NCI-H526 treated with DMSO at 0.1 percent for 48 hours (cell line): ENCODE data around the gene ADAM12.
"Not testable (repeated sequence)": the region's sequence is repeated elsewhere in the genome, so short reads cannot be mapped to it uniquely, and the experiment has no call there.

Experiments used
- DNase-seq: peaks from one replicate; lab custom pipeline; 2025; lab: John Stamatoyannopoulos, UW

ADAM12 gene

DNA sequence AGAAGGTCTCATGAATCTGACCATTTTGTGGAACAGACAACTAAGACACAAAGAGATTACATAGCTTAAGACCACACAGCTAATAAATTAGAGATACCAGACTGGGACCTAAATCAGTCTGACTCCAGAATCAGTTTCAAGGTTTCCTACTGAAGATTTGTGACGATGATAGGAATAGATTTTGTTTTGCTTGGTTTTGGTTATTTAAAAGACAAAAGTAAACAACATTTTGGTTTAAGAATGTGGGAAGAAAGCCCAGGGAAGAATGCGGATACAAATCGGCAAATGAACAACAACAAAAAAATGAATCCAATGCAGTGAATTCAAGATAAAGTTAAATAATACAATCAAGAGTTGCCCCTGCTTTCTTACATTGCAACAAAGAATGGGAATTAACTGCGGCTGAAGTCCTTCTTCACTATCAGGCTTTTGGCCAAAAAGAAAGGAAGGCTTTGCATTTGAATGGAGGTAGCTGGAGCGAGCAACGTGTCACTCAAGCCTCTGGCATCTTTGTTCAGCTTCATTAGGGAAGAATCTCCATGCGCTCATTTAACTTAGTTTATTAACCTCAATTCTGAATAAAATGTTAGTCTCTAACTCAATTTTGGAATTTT, 210.8 kb downstream of the ADAM12 start:
- no peak for DNase-seq

DNA sequence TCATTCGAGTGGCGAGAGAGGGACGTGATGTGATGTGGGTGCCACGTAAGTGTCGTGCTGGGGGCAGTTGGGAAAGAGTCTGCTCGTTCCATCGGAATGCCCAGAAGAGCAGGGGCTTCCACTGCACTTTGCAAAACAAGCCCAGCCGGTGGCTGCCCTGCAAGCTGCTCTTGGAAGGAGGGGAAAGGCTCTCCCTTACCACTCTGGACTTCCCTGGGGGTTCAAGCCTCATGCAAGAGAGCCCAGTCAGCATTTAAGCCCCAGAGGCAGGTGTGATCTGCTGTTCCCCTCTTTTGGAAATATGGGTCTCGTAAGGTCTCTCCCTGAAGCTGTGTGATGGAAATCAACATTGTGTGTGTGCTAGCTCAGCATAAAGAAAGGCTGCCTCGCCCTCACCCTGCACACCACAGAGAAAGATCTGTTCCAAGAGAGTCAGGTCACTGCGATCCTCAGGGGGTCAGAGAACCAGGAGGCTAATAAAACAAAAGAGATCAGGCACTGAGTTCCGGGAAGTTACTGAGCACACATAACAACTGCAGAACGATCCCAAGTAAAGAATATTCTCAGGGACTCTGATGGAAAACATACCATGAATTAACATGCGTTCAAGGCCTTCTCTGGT, 212.5 kb downstream of the ADAM12 start:
- DNase-seq, result no peak

DNA sequence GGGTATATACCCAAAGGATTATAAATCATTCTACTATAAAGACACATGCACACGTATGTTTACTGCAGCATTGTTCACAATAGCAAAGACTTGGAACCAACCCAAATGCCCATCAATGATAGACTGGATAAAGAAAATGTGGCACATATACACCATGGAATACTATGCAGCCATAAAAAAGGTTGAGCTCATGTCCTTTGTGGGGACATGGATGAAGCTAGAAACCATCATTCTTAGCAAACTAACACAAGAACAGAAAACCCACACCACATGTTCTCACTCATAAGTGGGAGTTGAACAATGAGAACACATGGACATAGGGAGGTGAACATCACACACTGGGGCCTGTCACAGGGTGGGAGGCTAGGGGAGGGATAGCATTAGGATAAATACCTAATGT, 215.5 kb downstream of the ADAM12 start:
- DNase-seq, result not testable (repeated sequence)

DNA sequence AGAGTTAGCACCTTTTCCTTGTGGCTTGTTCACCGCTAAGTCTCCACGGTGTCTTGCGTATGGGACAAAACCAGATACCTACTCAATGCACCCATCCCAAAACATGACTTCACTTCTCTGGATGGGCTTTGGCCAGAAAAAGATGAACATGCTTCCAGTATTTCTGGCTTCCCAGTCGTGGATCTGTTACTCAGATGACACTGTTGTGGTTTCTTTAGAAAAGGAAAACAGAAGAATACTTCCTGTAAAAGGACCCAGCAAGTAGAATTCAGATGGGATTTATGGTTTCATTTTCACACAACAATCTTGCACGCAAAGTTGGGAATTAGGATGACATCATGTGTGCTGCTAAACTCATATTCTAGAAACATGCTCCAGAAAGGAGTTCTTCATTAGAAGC, 216.7 kb downstream of the ADAM12 start:
- no peak for DNase-seq

DNA sequence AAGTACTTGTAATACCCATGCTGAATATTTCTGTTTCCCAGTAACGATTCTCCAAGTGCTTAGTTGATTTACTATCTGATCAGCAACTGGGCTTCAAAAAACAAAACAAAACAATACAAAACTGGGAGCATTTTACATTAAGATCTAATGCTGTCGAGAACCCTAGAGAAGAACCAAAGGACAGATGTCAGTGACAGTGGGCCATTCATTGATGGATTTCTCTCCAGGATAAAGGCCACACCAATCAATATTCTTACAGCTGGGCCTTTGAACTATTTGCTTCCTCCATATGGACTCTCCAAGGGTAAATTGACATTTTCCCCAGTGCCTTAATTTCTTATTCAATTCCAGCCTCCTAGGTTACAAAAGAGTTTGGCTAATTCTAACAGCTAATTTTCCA, 217.5 kb downstream of the ADAM12 start:
- DNase-seq, result no peak

DNA sequence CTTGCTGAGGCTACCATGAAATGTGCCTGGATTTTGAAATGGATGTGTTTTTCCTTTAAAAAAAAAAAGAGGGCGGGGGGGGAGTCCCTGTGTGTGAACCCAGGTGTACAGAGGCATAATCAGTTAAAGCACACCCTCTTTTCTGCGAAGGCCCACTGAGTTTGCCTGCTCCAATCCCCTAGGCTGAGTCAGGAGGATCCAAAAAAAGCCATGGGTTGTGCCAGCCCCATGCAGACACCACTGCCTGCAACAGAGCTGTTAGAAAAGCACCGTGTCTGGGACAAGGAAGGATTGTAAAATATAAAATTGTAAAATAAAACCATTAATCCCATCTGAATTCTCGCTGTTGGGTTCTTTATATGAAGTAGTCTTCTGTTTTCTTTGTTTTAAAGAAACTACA, 217.9 kb downstream of the ADAM12 start:
- DNase-seq, result no peak

DNA sequence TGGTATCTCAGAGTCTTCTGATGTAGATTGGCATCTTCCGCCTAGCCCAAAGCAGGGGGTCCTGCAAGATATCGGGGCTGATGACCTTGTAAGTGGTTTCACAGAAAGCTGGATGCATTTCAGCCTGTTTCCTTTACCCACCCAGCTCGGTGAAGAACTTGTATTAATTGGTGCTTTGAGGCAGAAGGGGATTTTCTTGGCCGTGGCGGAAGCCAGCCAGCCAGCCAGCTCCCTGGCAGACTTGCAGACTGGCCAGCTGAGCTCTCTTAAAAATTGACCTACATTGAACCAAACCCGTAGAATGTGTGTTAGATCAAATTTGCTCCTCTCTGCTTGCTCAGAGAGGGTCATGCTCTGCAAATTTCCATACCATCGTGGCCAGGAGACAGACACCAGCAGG, 218.4 kb downstream of the ADAM12 start:
- no peak for DNase-seq

DNA sequence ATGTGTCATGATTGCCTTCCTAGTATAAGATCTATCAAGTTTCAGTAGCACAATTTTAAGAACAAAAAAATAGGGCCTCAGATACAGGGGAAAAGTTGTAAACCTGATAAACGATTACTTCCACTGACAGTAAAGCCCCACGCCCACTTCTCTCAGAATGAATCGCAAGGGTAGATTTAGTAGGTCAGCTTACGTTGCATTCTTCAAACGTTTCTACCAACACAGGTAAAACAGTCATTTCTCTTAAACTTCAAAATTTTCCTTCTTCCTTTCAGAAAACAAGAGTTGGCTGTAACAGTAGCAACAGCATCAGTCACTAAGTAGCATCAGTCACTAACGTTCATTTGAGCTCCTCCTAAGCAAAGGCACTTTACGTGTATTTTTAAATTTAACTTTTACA, 221.5 kb downstream of the ADAM12 start:
- DNase-seq, result no peak

DNA sequence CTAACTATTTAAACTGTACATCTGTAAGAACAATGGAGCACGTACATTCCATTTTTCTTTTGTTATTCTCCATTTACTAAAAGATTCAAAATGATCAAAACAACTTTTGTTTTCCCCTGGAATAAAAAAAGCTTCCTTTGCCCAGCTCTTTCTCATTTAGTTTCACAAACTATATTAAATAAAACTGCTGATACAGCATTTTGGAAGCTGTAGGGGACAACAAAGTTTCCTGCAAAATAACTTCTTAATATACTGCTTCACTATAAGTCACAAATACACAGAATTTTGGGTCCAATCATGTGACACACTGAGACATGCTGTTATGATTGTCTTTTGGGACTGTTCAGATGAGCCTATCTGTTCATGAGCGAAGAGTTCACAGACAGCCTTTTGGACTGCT, 222.4 kb downstream of the ADAM12 start:
- DNase-seq, result no peak

DNA sequence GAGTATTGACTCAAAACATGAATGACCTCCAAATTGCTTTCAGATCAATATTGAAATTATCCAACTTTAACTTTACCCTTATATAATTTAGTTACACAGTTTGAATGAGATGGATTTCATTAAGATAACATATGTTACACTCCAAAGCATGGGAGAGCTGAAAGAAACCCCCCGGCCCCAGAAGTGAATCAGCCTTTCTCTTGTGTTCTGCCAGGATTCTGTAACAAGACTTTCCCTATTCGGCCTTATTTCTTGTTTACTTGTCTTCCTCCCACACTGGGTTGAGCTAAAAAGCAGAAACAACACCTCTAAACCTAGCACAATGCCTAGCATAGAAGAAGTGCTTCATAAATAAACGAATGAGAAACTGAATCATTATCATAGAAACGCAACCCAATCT, 224.8 kb downstream of the ADAM12 start:
- no peak for DNase-seq

DNA sequence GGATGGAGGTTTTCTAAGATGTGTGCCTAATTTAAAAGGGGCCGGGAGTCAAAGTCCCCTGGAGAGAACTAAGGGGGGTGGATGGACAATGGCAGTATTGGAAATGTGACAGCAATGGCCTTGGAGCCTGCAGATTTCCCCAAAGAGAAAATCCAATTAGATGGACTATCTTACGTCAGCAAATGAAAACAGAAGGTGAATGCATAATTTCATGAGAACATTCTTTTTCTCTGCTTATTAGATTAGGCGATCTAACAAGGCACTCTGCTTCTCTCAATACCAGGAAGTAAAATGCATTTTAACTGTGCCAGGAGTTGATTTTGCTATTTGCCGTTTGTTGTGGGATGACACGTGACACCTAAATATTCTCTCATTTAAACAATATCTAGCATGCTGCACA, 226.6 kb downstream of the ADAM12 start:
- DNase-seq, result no peak

DNA sequence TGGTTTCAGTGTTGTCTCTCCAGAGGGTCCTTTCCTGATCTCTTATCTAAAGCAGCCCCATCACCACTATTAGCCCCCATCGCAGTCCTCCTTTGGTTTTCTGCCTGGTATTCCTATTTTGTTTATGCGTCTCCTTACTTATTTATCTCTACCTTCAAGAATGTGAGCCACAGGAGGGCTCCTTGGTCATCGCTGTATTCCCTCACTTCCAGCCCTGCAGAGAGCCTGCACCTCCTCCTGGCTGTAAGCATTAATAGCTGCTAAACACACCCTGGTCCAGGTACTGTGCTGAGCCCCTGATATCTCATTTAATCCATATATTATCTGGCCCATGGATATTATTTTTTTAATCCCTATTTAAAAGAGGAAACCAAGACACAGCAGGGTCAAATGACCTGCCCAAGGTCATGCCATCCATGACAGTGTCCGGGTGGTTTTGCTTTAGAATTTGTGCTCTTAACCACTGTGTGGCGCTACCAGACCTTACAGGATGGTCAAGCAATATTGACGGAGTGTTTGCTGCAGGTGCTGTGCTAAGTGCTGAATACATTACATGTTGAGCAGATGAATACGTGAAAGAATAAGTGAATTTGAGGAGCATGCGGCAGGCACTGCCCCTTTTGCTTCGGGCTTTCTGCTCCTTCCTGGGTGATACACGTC, 227.2 kb downstream of the ADAM12 start:
- no peak for DNase-seq

DNA sequence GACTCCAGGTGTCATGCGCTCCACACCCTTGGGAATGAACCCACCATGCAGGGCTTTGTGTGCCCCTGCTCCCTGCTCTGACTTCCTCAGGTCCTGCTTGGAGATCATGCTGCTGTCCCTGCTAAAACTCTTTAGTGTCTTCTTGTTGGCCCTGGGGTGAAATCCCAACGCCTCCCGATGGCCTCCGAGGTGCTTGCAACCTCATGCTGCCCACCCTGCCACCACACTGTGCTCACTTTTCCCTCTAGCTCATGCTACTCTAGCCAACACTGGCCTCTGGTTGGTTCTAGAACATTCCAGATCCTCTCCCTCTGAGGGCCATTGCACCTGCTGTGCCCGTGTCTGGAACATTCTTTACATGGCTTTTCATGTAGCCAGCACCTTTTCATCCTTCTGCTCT, 227.7 kb downstream of the ADAM12 start:
- DNase-seq, result no peak

DNA sequence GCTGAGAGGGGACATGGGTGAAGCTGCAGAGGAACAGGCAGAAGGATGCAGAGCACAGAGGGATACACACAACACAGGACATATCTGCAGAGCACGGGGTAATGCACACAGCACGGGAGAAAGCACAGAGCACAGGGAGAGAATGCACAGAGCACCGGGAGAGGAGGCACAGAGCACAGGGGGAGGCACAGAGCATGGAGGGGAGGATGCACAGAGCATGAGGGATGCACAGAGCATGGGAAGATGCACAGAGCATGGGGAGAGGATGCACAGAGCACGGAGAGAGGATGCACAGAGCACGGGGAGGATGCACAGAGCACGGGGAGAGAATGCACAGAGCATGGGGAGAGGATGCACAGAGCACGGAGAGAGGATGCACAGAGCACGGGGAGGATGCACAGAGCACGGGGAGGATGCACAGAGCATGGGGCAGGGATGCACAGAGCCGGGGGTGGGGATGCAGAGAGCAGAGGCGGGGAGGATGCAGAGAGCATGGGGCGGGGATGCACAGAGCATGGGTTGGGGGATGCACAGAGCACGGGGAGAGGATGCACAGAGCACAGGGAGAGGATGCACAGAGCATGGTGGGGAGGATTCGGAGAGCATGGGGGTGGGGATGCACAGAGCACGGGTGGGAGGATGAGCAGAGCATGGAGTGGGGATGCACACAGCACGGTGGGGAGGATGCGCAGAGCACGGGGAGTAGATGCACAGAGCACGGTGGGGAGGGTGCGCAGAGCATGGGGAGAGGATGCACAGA, 230.0 kb downstream of the ADAM12 start:
- no peak for DNase-seq

DNA sequence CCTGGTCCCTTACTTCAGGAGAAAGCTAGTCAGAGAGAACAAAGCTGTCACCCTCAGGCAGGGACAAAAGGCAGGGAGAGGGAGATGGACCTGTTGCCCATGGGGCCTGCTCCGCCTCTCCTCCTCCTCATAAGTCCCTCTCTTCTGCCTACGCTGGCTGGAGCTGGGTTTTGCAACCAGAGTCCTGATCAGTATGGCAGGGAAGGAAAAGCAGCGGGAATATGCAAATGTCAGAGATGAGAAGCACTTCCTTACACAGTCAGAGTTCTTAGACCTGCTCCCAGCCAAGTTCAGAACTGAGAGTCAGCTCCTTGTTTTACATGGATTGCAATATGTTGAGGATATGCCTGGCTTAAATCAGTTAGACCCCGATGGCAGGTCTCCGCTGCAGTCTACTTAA, 231.1 kb downstream of the ADAM12 start:
- DNase-seq, result no peak

DNA sequence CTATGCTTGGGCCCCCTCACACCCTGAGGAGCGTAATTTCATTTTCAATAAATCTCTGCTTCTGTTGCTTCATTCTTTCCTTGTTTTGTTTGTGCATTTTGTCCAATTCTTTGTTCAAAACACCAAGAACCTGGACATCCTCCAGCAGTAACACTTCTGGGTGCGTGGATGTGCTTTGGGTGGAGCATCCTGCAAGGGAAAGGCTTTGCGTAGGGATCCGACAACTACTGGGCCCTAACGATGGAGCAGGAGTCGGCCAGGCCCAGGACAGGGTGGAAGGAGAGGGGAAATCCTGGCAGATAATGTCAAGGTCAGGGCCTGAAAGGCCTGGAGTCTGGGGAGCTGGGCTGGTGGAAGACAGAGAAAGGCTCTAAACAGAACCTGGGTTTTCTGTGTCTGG, 231.8 kb downstream of the ADAM12 start:
- DNase-seq, result no peak

DNA sequence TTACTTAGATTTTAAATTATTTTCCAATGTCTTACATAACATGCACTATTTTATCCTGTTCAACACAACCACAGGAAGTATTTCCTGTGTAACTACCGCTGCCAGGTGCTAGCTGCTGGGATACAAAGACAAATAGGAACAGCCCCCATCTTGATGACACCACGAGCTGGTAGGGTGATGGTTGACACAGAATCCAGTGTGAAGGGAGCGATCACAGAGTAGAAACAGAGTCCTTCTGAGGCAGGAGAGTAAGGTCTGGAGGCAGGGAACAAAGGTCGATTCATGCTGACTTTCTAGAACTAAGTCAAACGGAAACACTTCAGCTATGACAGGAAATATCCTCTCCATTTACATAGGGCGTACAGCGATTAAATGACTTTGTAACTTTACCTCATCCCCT, 232.3 kb downstream of the ADAM12 start:
- DNase-seq, result no peak

DNA sequence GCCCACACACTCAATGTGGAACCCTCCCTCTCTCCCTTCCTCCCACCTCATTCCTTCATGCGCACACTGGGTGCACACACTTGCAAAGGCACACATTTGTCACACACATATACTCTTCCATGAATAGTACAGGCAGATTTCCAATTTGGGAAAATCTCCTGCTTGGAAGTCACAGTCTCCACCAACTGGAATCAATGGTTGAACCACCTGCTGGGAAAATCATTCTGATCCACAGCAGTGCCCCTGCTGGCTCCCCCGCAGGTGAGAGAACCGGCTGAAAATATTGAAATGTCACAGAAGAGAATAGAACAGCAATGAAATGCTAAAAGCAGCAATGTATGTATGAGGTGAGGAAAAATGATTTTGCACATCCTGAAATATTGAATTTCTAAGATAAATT, 232.7 kb downstream of the ADAM12 start:
- DNase-seq, result no peak

DNA sequence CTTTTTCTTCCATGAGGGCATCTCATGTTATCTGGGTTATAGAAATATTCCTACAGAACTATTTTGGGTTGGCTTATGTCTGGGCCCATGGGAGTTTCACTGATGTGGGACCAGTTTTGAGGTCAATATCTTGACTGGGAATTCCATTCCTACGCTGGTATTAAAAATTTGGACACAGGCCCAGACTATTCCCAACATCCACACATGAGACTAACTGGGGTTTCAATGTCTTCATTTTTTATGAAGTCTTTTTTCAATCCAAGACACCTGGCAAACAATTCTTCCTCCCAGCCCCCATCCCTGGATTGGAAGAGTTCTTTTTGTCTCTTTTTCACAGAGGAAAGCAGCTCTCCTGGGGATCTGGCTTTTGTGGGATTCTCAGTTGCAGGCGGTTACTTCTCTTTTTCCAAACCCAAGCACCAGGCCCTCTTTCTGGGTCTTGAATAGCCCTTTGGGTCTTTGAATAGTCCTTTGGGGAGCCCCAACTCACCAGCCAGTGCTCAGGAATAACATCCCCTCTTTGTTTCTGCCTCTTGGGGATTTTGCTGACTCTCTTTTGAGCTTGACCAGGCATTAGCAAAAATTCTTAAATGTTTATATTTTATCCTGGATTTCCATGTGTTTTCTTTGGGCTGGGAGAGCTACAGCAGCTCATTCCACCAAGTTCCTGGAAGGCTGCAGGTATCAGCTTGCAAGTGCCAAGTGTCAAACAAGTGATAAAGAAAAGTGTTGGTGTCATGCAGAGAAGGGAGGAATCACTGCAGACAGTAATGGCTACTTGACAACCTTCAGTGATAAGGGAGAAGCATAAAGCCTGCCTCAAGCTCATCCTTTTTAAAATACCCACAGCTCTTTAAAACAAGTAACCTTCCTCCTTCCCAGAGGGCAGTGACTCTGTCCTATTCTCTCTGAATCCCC, 234.3 kb downstream of the ADAM12 start:
- DNase-seq, result no peak

DNA sequence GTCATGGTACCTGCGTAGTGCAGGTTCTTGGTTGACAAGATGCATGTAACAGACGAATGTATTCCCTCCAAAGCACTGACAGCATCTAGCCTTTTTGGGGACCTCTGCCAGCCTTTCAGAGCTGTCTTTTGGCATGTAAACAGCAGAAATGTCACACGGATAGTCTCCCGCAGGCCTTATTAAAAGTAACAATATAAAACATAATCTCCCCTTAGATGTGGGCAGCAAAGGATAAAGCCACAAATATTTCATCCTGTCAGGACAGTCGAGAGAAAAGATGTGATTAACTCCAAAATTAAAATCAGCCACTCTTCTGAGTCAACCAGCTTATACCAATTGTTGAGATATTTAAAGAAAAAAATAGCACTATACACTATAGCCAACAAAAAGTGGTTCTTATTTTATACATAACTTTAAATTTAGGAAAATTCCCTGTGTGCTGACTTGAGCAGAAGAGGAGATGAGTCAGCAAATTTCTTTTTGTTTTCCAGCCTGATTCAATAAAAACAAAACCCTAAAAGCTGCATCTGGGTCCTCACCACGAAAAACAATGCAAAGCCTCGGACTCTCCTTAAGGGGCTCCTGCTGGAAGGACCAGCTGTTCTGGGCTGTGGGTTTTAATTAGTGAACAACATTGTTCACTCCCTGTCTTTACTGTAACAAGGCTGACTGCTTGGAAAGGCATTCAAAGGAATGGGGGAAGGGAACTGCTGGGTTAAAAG, 240.2 kb downstream of the ADAM12 start:
- no peak for DNase-seq

DNA sequence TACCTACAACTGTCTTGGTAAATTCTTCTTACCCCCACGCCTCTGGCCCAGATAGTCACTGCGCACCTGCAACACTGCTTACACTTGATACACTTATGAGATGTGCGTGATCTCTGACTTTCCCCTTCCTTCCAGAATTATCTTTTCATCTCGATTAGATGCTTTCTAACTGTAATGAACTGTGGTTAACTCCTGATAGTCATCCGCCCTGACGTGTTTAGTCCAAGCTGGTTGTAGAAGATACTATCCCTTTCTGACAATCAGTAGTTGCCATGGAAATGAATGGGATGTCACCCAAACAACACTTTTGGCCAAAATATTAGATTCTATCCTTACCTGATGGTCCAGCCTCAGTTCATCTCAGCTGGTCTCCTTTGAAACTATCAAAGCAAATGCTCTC, 241.5 kb downstream of the ADAM12 start:
- no peak for DNase-seq
